ENCODE measurements around the gene CD84.

DNA sequence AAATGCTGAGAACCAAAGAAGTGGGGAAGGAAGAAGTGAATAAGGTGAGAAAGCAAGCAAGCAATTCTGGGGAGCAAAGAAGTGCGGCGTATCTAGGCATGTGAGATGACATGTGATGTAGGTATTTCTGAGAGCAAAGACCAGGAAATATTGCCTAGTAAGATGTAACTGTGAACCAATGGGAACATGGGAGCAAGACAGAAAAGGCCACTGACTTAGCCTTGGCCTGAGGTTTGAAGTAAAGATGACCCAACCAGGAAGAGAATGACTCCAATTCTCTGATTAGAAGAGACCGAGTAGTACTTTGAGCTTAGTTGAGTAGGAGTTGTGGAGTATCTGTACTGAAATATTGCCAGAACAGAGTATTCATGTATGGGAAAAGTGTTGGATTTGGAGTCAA is 87.3 kb downstream of the CD84 start:
- TF ChIP-seq, protein P1, sequence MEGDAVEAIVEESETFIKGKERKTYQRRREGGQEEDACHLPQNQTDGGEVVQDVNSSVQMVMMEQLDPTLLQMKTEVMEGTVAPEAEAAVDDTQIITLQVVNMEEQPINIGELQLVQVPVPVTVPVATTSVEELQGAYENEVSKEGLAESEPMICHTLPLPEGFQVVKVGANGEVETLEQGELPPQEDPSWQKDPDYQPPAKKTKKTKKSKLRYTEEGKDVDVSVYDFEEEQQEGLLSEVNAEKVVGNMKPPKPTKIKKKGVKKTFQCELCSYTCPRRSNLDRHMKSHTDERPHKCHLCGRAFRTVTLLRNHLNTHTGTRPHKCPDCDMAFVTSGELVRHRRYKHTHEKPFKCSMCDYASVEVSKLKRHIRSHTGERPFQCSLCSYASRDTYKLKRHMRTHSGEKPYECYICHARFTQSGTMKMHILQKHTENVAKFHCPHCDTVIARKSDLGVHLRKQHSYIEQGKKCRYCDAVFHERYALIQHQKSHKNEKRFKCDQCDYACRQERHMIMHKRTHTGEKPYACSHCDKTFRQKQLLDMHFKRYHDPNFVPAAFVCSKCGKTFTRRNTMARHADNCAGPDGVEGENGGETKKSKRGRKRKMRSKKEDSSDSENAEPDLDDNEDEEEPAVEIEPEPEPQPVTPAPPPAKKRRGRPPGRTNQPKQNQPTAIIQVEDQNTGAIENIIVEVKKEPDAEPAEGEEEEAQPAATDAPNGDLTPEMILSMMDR (IDR thresholded peaks at IDR 0.05) = no peak
- no peak for TF ChIP-seq EZH2 (IDR thresholded peaks at IDR 0.05)

Data from neural progenitor cell (in vitro differentiated cells).